Measurements from ENCODE around the gene CAPZB.

- TF ChIP-seq POLR2A (IDR thresholded peaks at IDR 0.05) (no peak), CTCF (IDR thresholded peaks at IDR 0.05) (no peak), POLR2AphosphoS5 (IDR thresholded peaks at IDR 0.05) (no peak)
Measured at GRCh38 chr1:19346026-19346425, 139.3 kb downstream of the CAPZB start.

Data from transverse colon (tissue), 4 donors.